Thyroid gland (tissue), 4 donors: ENCODE measurements around the gene ZNF330. TPM values are rescaled to one million over a fixed set of nuclear protein-coding genes. Genes with fewer than 3 reads are reported as not detected.
"Not testable (repeated sequence)": the region's sequence is repeated elsewhere in the genome, so short reads cannot be mapped to it uniquely, and the experiment has no call there.

ENCODE experiments used
- DNase-seq, 2 donors: peaks; one replicate each; pipeline ENCODE4 v3.0.0-alpha.2; 2019
- H3K27ac ChIP-seq, 3 donors: fragments of 200-600 bp; sonication (generic); 1 replicate in 2 of 3; 2 replicates in 1 of 3; pipeline ENCODE4 v1.5.1; 2016 to 2019; ENCODE audit warnings: mild to moderate bottlenecking in 1 of 3, moderate library complexity in 1 of 3
- H3K27me3 ChIP-seq: fragments of 200-600 bp; sonication (generic); one replicate; pipeline ENCODE4 v1.5.1; 2019
- H3K36me3 ChIP-seq, 2 donors: fragments of 200-600 bp; sonication (generic); one replicate each; pipeline ENCODE4 v1.5.1; 2016 to 2019
- H3K4me1 ChIP-seq, 2 donors: fragments of 200-600 bp; sonication (generic); one replicate each; pipeline ENCODE4 v1.5.1; 2017 to 2019
- H3K4me3 ChIP-seq, 3 donors: fragments of 200-600 bp; sonication (generic); replicated peaks in 1 of 3; 1 replicate in 2 of 3; 2 replicates in 1 of 3; pipeline ENCODE4 v1.5.1; 2016; ENCODE audit warnings: mild to moderate bottlenecking in 1 of 3
- H3K9me3 ChIP-seq: fragments of 200-600 bp; sonication (generic); one replicate; pipeline ENCODE4 v1.5.1; 2017
- CTCF ChIP-seq, 6 experiments: fragments of 200-600 bp in 3 of 6; fragments of 450-650 bp in 3 of 6; sonication (generic) in 3 of 6; IDR thresholded peaks; one replicate each; pipeline ENCODE4 v1.5.1; 2016 to 2019; ENCODE audit warnings: antibody characterized with exemption in 6 of 6, mild to moderate bottlenecking in 2 of 6, inconsistent platforms in 1 of 6, moderate library complexity in 1 of 6
- POLR2A ChIP-seq, 2 donors: fragments of 450-650 bp; IDR thresholded peaks; one replicate each; pipeline ENCODE4 v1.6.1; 2017; ENCODE audit warnings: antibody characterized with exemption in 2 of 2, mild to moderate bottlenecking in 2 of 2, moderate library complexity in 1 of 2
- WGBS, 2 donors: methylation state at CpG; one replicate each; pipeline ENCODE4 v1.1.5; 2017; 5-methylcytosine and 5-hydroxymethylcytosine counted together
- intact Hi-C: fragments of 100-400 bp; cut with DNase I; formaldehyde crosslinking; loops from one replicate; pipeline ENCODE4 v1.15.1; 2023
- total RNA-seq, 4 donors: library from RNA; depleted of rRNA; stranded (reverse); fragments of >200 nt; gene quantifications; one replicate each; pipeline ENCODE4 v1.2.3, GENCODE V29; 2016

The ZNF330 gene
- total RNA-seq, 4 donors from 2014 or later = 42.7 to 57.9 (median 46.4) TPM

GRCh38 chr4:141216002-141216761 is 4.5 kb upstream of the ZNF330 start:
- H3K4me1 ChIP-seq = peaks cover 0 to 6% of the 10 kb centered on the region in 2 donors
- no peaks in the 10 kb centered on the region for H3K36me3 ChIP-seq
- WGBS, 2 donors = 48 to 49% methylated on average over 5 of the region's 5 CpGs
- H3K9me3 ChIP-seq = no peaks in the 10 kb centered on the region
- intact Hi-C loops = no loop called here
- H3K27ac ChIP-seq = peak overlapping the region; percentile 47 to 79 (median 69)
- H3K27me3 ChIP-seq = no peaks in the 10 kb centered on the region
- peak; percentile 51 to 64 for DNase-seq
- H3K4me3 ChIP-seq = no peak overlapping the region
- TF ChIP-seq CTCF (IDR thresholded peaks at IDR 0.05) = peak in 1 of 6 experiments; percentile 26
- no peak for TF ChIP-seq POLR2A (IDR thresholded peaks at IDR 0.05)

GRCh38 chr4:141220271-141220670 is 424 bp upstream of the ZNF330 start:
- Histone ChIP-seq H3K9me3 (no peaks in the 10 kb centered on the region), H3K27ac (peak overlapping the region in 2 of 3 donors; percentile 96 to 98), H3K36me3 (no peaks in the 10 kb centered on the region), H3K27me3 (no peaks in the 10 kb centered on the region), H3K4me3 (peak overlapping the region in 1 of 3 donors; percentile 99), H3K4me1 (peaks cover 0 to 11% of the 10 kb centered on the region in 2 donors)
- intact Hi-C loops = no loop called here
- 92 to 93% methylated on average over 7 of the region's 7 CpGs for WGBS, 2 donors
- no peak for DNase-seq
- no peak for TF ChIP-seq CTCF (IDR thresholded peaks at IDR 0.05)
- TF ChIP-seq POLR2A (IDR thresholded peaks at IDR 0.05) = no peak

GRCh38 chr4:141223418-141223817 is 2.7 kb downstream of the ZNF330 start:
- 100% methylated on average over 1 of the region's 1 CpG for WGBS, 2 donors
- no peak overlapping the region for H3K4me3 ChIP-seq
- no peak for TF ChIP-seq CTCF (IDR thresholded peaks at IDR 0.05)
- TF ChIP-seq POLR2A (IDR thresholded peaks at IDR 0.05) = no peak
- H3K36me3 ChIP-seq = peaks cover 10 to 12% of the 10 kb centered on the region in 2 donors
- no peaks in the 10 kb centered on the region for H3K9me3 ChIP-seq
- H3K27ac ChIP-seq = no peak overlapping the region
- H3K4me1 ChIP-seq = peaks cover 0 to 5% of the 10 kb centered on the region in 2 donors
- no peaks in the 10 kb centered on the region for H3K27me3 ChIP-seq
- no peak for DNase-seq
- intact Hi-C loops = no loop called here

GRCh38 chr4:141227280-141227679 is 6.6 kb downstream of the ZNF330 start:
- DNase-seq, H3K9me3 ChIP-seq, H3K4me1 ChIP-seq, H3K27me3 ChIP-seq, H3K27ac ChIP-seq, H3K4me3 ChIP-seq, intact Hi-C loops: not testable (repeated sequence)
- peaks cover 36 to 38% of the 10 kb centered on the region in 2 donors for H3K36me3 ChIP-seq
- WGBS, 2 donors = 95 to 98% methylated on average over 5 of the region's 5 CpGs

GRCh38 chr4:141229408-141230101 is 8.9 kb downstream of the ZNF330 start:
- Histone ChIP-seq H3K4me1 (no peaks in the 10 kb centered on the region), H3K27me3 (no peaks in the 10 kb centered on the region), H3K9me3 (no peaks in the 10 kb centered on the region), H3K27ac (no peak overlapping the region), H3K4me3 (no peak overlapping the region), H3K36me3 (peaks cover 53 to 57% of the 10 kb centered on the region in 2 donors)
- no peak for DNase-seq
- intact Hi-C loops = no loop called here
- TF ChIP-seq CTCF (IDR thresholded peaks at IDR 0.05) = no peak
- WGBS, 2 donors = 92 to 93% methylated on average over 5 of the region's 5 CpGs
